Stimulated activated CD4-positive, alpha-beta T cell treated with anti-CD3 and anti-CD28 coated beads, TNF-alpha, amount 100 ng/mL, for 48 hours (primary cell): ENCODE measurements around the gene RPL11.
A peak's percentile ranks its signal among the peaks of the same experiment; 100 is the strongest.
"Not testable (repeated sequence)": the region's sequence is repeated elsewhere in the genome, so short reads cannot be mapped to it uniquely, and the experiment has no call there.

ENCODE experiments used
- DNase-seq, 3 donors: peaks; one replicate each; pipeline ENCODE4 v3.0.0-alpha.2; 2020; ENCODE audit warnings: low read depth in 3 of 3

RPL11 gene

DNA sequence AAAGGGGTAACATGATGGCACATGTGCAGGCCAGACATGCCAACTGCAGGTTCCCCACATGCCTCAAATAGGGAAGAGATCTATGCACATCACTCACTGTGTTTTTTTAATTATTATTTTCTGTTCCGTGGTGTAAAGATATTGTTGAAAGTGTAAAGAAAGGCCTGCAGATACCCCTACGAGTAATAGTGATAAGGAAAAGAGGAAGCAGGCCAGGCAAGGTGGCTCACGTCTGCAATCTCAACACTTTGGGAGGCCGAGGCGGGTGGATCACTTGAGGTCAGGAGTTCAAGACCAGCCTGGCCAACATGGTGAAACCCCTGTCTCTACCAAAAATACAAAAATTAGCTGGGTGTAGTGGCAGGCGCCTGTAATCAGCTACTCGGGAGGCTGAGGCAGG lies 6.4 kb upstream of the RPL11 start:
- not testable (repeated sequence) for DNase-seq

- DNase-seq = not testable (repeated sequence)
Observed at GRCh38 chr1:23687680-23688079, 3.9 kb upstream of the RPL11 start.

DNA sequence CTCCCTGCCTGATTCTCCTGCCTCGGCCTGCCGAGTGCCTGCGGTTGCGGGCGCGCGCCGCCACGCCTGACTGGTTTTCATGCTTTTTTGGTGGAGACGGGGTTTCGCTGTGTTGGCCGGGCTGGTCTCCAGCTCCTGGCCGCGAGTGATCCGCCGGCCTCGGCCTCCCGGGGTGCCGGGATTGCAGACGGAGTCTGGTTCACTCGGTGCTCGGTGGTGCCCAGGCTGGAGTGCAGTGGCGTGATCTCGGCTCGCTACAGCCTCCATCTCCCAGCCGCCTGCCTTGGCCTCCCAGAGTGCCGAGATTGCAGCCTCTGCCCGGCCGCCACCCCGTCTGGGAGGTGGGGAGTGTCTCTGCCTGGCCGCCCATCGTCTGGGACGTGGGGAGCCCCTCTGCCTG lies 3.3 kb upstream of the RPL11 start:
- not testable (repeated sequence) for DNase-seq

GRCh38 chr1:23692308-23692871 lies 784 bp downstream of the RPL11 start:
- DNase-seq = no peak

GRCh38 chr1:23693599-23693998 lies 2.0 kb downstream of the RPL11 start:
- no peak for DNase-seq

DNA sequence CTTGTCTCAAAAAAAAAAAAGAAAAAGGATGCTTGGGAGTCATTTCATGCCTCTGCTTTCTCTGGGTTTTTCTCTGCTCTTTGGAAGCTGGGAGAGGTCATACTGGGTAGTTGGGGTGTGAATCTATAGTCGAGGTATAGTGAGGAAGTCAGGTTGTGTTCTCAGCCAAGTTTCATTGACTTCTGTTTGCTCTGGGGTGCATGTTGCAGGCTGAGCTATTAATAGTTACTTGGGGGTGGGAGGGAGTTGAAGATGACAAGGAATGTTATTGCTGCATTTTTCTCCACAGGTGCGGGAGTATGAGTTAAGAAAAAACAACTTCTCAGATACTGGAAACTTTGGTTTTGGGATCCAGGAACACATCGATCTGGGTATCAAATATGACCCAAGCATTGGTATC lies 2.8 kb downstream of the RPL11 start:
- no peak for DNase-seq

DNA sequence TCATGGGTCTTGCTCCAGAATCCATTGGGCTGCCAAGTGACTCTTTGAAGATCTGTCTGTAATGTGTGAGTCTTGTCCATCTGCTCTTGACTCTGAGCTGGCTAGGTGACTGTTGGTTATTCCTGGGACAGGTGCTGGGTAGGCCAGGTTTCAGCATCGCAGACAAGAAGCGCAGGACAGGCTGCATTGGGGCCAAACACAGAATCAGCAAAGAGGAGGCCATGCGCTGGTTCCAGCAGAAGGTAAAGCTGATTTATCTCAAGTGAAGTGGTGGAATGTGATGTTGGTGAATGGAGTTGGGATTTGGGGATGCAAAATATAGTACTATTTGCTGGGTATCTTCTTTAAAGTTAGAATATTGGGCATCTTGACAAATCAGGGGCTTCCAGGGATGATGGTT lies 4.1 kb downstream of the RPL11 start:
- no peak for DNase-seq

- DNase-seq = no peak
Observed at GRCh38 chr1:23696335-23696989, 4.9 kb downstream of the RPL11 start.

DNA sequence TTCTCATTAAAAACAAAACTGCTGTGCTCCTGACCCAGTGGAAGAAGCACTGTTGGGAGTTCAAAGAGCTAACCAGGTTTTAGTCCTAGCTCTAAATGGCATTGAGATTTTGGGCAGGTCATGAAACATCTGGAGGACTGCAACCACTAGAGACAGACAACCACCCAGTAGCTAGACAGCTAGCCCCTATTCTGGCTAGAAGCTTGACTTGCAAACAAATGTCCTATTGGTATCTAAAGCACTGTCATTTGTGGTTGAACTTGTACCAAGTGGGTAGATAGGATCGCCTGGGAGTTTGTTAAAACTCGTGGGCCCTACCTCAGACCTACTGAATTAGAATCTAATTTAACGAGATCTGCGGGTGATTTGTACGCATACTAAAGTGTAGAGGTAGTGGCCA lies 6.9 kb downstream of the RPL11 start:
- no peak for DNase-seq

- peak in 1 of 3 donors; percentile 19 for DNase-seq
Observed at GRCh38 chr1:23699280-23700179, 7.9 kb downstream of the RPL11 start.

DNA sequence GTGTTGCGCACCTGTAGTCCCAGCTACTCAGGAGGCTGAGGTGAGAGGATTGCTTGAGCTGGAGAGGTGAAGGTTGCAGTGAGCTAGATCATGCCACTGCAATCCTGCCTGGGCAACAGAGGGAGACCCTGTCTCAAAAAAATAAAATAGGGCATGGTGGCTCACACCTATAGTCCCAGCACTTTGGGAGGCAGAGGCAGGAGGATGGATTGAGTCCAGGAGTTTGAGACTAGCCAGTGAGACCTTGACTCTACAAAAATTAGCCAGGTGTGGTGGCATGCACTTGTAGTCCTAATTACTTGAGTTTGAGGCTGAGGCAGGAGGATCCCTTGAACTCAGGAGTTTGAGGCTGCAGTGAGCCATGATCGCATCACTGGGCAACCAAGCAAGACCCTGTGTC lies 9.7 kb downstream of the RPL11 start:
- no peak for DNase-seq

GRCh38 chr1:23701996-23702395 lies 10.4 kb downstream of the RPL11 start:
- DNase-seq = no peak

- DNase-seq = no peak
Observed at GRCh38 chr1:23704834-23705495, 13.4 kb downstream of the RPL11 start.

DNA sequence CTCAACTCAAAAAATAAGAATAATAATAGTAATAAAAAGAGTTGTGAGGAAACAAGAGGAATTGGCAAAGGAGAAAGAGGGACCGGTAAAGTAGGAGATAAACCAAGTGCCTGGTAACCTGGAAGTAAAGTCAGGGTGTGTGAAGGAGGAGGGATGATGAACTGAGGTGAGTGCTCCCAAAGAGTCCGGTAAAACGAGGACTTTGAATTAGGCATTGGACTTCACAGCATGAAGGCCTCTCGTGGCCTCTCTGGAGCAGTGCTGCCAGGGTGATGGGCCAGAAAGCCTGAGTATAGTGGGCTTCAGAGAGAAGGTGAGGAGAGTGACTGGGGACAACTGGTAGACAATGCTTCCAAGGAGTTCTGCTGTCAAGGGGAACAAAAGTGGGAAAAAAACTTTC lies 17.6 kb downstream of the RPL11 start:
- DNase-seq = no peak

- no peak for DNase-seq
Observed at GRCh38 chr1:23718482-23718881, 26.9 kb downstream of the RPL11 start.

- no peak for DNase-seq
Observed at GRCh38 chr1:23719162-23719820, 27.7 kb downstream of the RPL11 start.

DNA sequence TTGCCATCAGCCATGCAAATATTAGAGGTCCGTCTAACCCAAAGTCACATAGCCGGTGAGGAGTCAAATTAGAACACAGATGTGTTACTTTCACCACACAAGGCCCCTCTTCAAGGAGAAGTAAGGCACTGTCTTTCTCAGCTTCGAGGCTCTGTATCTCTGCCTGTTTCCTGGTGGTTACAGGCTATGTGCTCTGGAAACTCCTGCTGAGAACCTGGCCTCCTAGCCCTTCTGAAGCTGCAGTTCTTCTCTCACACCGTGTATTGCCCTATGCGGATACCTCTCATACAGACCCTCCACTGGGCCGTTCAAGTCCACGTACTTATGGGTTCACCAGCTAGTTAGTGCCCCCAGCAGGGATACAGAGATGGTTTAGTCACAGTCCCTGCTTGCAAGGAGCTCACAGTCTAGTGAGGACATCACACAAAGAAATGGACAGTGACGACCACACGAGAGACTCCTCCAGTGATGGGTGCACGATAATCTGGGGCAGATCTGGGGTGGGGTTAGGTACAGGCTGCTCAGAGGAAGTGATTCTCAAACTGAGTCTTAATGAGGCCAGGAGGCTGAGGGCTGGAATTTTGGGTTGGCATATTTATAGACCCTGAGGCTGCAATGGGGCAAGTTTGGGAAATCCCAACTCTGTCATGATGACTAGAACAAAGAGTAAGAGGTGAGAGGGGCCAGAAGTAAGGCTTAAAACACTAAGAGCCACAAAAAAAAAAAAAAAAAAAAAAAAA lies 28.8 kb downstream of the RPL11 start:
- no peak for DNase-seq

- DNase-seq = no peak
Observed at GRCh38 chr1:23722652-23723051, 31.0 kb downstream of the RPL11 start.

- no peak for DNase-seq
Observed at GRCh38 chr1:23726686-23727085, 35.1 kb downstream of the RPL11 start.

DNA sequence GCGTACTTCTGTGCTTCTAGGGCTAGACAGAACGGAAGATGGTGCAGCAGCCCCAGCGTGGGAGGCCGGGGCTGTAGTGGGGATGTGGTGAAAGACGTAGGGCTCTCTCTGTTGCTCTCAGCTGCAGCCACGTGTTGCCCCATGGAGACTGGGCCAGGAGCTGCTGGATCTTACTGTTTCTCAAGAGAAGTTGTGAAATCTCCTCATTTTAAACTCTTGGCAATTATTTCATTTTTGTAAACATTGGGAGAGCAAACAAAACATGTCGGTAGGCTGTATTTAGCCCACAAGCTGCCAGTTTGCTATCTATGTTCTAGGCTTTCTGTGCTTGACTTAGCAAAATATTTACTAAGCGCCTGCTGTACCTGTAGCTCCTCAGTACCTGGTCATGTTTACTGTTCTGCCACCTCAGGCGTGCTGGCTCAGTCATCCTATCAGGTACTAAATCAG lies 35.8 kb downstream of the RPL11 start:
- no peak for DNase-seq
